Fibroblast of lung (primary cell): ENCODE data around the gene OR1K1. TPM values are rescaled to one million over a fixed set of nuclear protein-coding genes. Genes with fewer than 3 reads are reported as not detected.

Experiments
- DNase-seq, 2 donors: peaks; one replicate each; pipeline versions ENCODE4 v3.0.0 to v3.0.0-alpha.2; 2010; ENCODE audit warnings: low read depth in 2 of 2
- H2AFZ ChIP-seq: 2 replicates; pipeline ENCODE4 v1.5.1; 2012; ENCODE audit warnings: low read length, control low read depth, inconsistent platforms
- H3K27ac ChIP-seq: 2 replicates; pipeline ENCODE4 v1.5.1; 2011; ENCODE audit warnings: low read length, control low read depth; ENCODE audit not compliant: insufficient read depth
- H3K27me3 ChIP-seq: 2 replicates; pipeline ENCODE4 v1.5.1; 2011; ENCODE audit warnings: mild to moderate bottlenecking, low read length; ENCODE audit not compliant: control insufficient read depth, insufficient read depth
- H3K36me3 ChIP-seq: 2 replicates; pipeline ENCODE4 v1.5.1; 2011; ENCODE audit warnings: low read length; ENCODE audit not compliant: control insufficient read depth, insufficient read depth
- H3K4me1 ChIP-seq: 2 replicates; pipeline ENCODE4 v1.5.1; 2011; ENCODE audit warnings: low read length; ENCODE audit not compliant: control insufficient read depth, insufficient read depth; ENCODE audit errors: extremely low read depth
- H3K4me2 ChIP-seq: 2 replicates; pipeline ENCODE4 v1.5.1; 2011; ENCODE audit warnings: low read length, control low read depth; ENCODE audit not compliant: insufficient read depth; ENCODE audit errors: extremely low read depth
- H3K4me3 ChIP-seq, 4 experiments: fragments of 200-600 bp in 1 of 4; sonication (generic) in 1 of 4; replicated peaks in 1 of 4; 2 replicates each; pipeline ENCODE4 v1.5.1; 2011 to 2016; ENCODE audit warnings: low read length in 4 of 4, low read depth in 3 of 4, mild to moderate bottlenecking in 3 of 4, control low read depth in 2 of 4, inconsistent platforms in 1 of 4, mixed read lengths in 1 of 4; ENCODE audit not compliant: insufficient read depth in 1 of 4; ENCODE audit errors: control extremely low read depth in 1 of 4
- H3K79me2 ChIP-seq: 2 replicates; pipeline ENCODE4 v1.5.1; 2012; ENCODE audit warnings: mild to moderate bottlenecking, low read length, inconsistent platforms; ENCODE audit not compliant: control insufficient read depth, insufficient read depth
- H3K9ac ChIP-seq: 2 replicates; pipeline ENCODE4 v1.5.1; 2011; ENCODE audit warnings: mild to moderate bottlenecking, low read length, control low read depth; ENCODE audit not compliant: insufficient read depth
- H3K9me3 ChIP-seq: 2 replicates; pipeline ENCODE4 v1.5.1; 2012; ENCODE audit warnings: low read depth, low read length; ENCODE audit not compliant: control insufficient read depth, insufficient read depth
- H4K20me1 ChIP-seq: 2 replicates; pipeline ENCODE4 v1.5.1; 2011; ENCODE audit warnings: low read length; ENCODE audit not compliant: control insufficient read depth, insufficient read depth; ENCODE audit errors: extremely low read depth
- CTCF ChIP-seq, 2 donors: IDR thresholded peaks in 1 of 2; conservative IDR thresholded peaks in 1 of 2; 1 replicate in 1 of 2; 2 replicates in 1 of 2; pipeline ENCODE4 v1.5.1; 2011 to 2012; ENCODE audit warnings: low read length in 2 of 2, control low read depth in 1 of 2, inconsistent platforms in 1 of 2, low read depth in 1 of 2, mild to moderate bottlenecking in 1 of 2
- EZH2 ChIP-seq: IDR thresholded peaks from 2 replicates; pipeline ENCODE4 v1.5.1; 2012; ENCODE audit warnings: low read length, control low read depth, mild to moderate bottlenecking; ENCODE audit errors: missing control alignments
- polyA plus RNA-seq, 2 donors: library from polyadenylated mRNA; depleted of rRNA in 1 of 2; stranded (reverse) in 1 of 2; unstranded in 1 of 2; fragments of >200 nt; gene quantifications; 2 replicates each; pipeline ENCODE4 v1.2.1, GENCODE V29; 2011 to 2012; ENCODE audit warnings: missing spikeins in 1 of 2
- total RNA-seq: library from RNA; depleted of rRNA; stranded (reverse); fragments of >200 nt; gene quantifications from 2 replicates; pipeline ENCODE4 v1.2.1, GENCODE V29; 2014

Gene OR1K1
- total and polyA plus RNA-seq, 2 donors (not counting 1 experiment from before 2014, with no cell fraction given): not detected

- Histone ChIP-seq H3K27me3 (no peaks in the 10 kb centered on the region), H3K9ac (no peak overlapping the region), H4K20me1 (no peaks in the 10 kb centered on the region), H3K4me3 (no peak overlapping the region), H2AFZ (no peak overlapping the region), H3K79me2 (peaks cover 4% of the 10 kb centered on the region), H3K36me3 (peaks cover 6% of the 10 kb centered on the region), H3K4me2 (no peak overlapping the region), H3K27ac (peak overlapping the region; percentile 4), H3K4me1 (no peaks in the 10 kb centered on the region), H3K9me3 (no peaks in the 10 kb centered on the region)
- TF ChIP-seq EZH2: no peak
- DNase-seq: peak; percentile 42 to 75
Measured at GRCh38 chr9:122819791-122820489, 20.0 kb downstream of the OR1K1 start.

GRCh38 chr9:122820490-122820845, 20.5 kb downstream of the OR1K1 start:
- Histone ChIP-seq H3K9ac (no peak overlapping the region), H3K4me2 (no peak overlapping the region)
- TF ChIP-seq CTCF (conservative IDR thresholded peaks at IDR 0.05 in 1 of 2, IDR thresholded peaks at IDR 0.05 in 1 of 2; ENCODE audit: low read depth in 1 of 2, low read length in 2 of 2): no peak
- TF ChIP-seq EZH2: no peak

GRCh38 chr9:122821278-122821943, 21.5 kb downstream of the OR1K1 start:
- no peaks in the 10 kb centered on the region for H4K20me1 ChIP-seq

More at GRCh38 chr9:122820490-122820845, 20.5 kb downstream of the OR1K1 start:
- DNase-seq: no peak
- peaks cover 4% of the 10 kb centered on the region for H3K79me2 ChIP-seq
- H3K27ac ChIP-seq: no peak overlapping the region
- no peak overlapping the region for H2AFZ ChIP-seq
- H4K20me1 ChIP-seq: no peaks in the 10 kb centered on the region
- no peaks in the 10 kb centered on the region for H3K27me3 ChIP-seq
- H3K4me1 ChIP-seq: no peaks in the 10 kb centered on the region
- H3K9me3 ChIP-seq: no peaks in the 10 kb centered on the region
- H3K36me3 ChIP-seq: peaks cover 6% of the 10 kb centered on the region
- H3K4me3 ChIP-seq: no peak overlapping the region

More at GRCh38 chr9:122821278-122821943, 21.5 kb downstream of the OR1K1 start:
- Histone ChIP-seq H2AFZ (no peak overlapping the region), H3K9me3 (no peaks in the 10 kb centered on the region), H3K4me2 (no peak overlapping the region), H3K79me2 (peaks cover 11% of the 10 kb centered on the region), H3K36me3 (peaks cover 6% of the 10 kb centered on the region), H3K9ac (no peak overlapping the region), H3K4me1 (no peaks in the 10 kb centered on the region), H3K4me3 (no peak overlapping the region), H3K27ac (no peak overlapping the region), H3K27me3 (no peaks in the 10 kb centered on the region)
- no peak for TF ChIP-seq EZH2
- no peak for TF ChIP-seq CTCF (conservative IDR thresholded peaks at IDR 0.05 in 1 of 2, IDR thresholded peaks at IDR 0.05 in 1 of 2; ENCODE audit: low read depth in 1 of 2, low read length in 2 of 2)
- peak in 1 of 2 donors; percentile 64 for DNase-seq
